HL-60 (cell line): ENCODE measurements around the gene MIR17HG.

Source experiments
- DNase-seq, 2 experiments: peaks; one replicate each; pipeline ENCODE4 v3.0.0-alpha.2; 2010 to 2020; ENCODE audit warnings: low read depth in 1 of 2, low spot score in 1 of 2
- H3K27ac ChIP-seq: fragments of 250-450 bp; sonication (Bioruptor Pico); replicated peaks from 2 replicates; pipeline ENCODE4 v1.5.1; 2020; ENCODE audit warnings: mild to moderate bottlenecking, moderate library complexity
- H3K27me3 ChIP-seq: fragments of 250-450 bp; sonication (Bioruptor Pico); 2 replicates; pipeline ENCODE4 v1.5.1; 2021; ENCODE audit warnings: mild to moderate bottlenecking, moderate library complexity; ENCODE audit not compliant: insufficient read depth, poor library complexity, severe bottlenecking
- H3K4me3 ChIP-seq: replicated peaks from 2 replicates; pipeline ENCODE4 v1.5.1; 2011; ENCODE audit warnings: mild to moderate bottlenecking, control low read depth, low read length; ENCODE audit not compliant: insufficient read depth
- CTCF ChIP-seq: IDR thresholded peaks from one replicate; pipeline ENCODE4 v1.5.1; 2011; ENCODE audit warnings: low read length, control low read depth, inconsistent platforms; ENCODE audit not compliant: insufficient read depth
- GABPA ChIP-seq: IDR thresholded peaks from 2 replicates; pipeline ENCODE4 v1.6.1; 2012; ENCODE audit warnings: low read depth
- POLR2AphosphoS5 ChIP-seq: IDR thresholded peaks from 2 replicates; pipeline ENCODE4 v1.6.1; 2012; ENCODE audit warnings: low read depth
- REST ChIP-seq: IDR thresholded peaks from 2 replicates; pipeline ENCODE4 v1.6.1; 2012; ENCODE audit warnings: low read depth; ENCODE audit not compliant: insufficient replicate concordance
- SPI1 ChIP-seq: IDR thresholded peaks from 2 replicates; pipeline ENCODE4 v1.6.1; 2012; ENCODE audit warnings: low read depth, mild to moderate bottlenecking, borderline replicate concordance

The MIR17HG gene

GRCh38 chr13:91356919-91357612 is 9.6 kb downstream of the MIR17HG start:
- Histone ChIP-seq H3K4me3 (no peak overlapping the region), H3K27ac (no peak overlapping the region), H3K27me3 (no peaks in the 10 kb centered on the region)
- no peak for DNase-seq
- no peak for TF ChIP-seq REST
- no peak for TF ChIP-seq CTCF
- no peak for TF ChIP-seq GABPA
- no peak for TF ChIP-seq SPI1
- peak; percentile 82 for TF ChIP-seq POLR2AphosphoS5

- no peak overlapping the region for H3K27ac ChIP-seq
Measured at GRCh38 chr13:91357613-91358386, 10.3 kb downstream of the MIR17HG start.

More at GRCh38 chr13:91357613-91358386, 10.3 kb downstream of the MIR17HG start:
- no peak overlapping the region for H3K4me3 ChIP-seq
- TF ChIP-seq SPI1 (no peak), POLR2AphosphoS5 (no peak), REST (no peak), CTCF (no peak), GABPA (no peak)
- H3K27me3 ChIP-seq = no peaks in the 10 kb centered on the region
- no peak for DNase-seq
